Glutamatergic neuron (in vitro differentiated cells): ENCODE data around the gene TMC3. TPM values are rescaled to one million over a fixed set of nuclear protein-coding genes. Genes with fewer than 3 reads are reported as not detected.

Experiments used
- DNase-seq: peaks from one replicate; pipeline ENCODE4 v3.0.0; 2022
- H3K27ac Mint-ChIP-seq: one replicate; pipeline ENCODE4 v1.8.0; 2020; ENCODE audit warnings: mild to moderate bottlenecking, mixed read lengths, inconsistent platforms; ENCODE audit not compliant: unreplicated experiment
- H3K27me3 Mint-ChIP-seq: one replicate; pipeline ENCODE4 v1.8.0; 2020; ENCODE audit warnings: mild to moderate bottlenecking, moderate library complexity, mixed read lengths, inconsistent platforms; ENCODE audit not compliant: unreplicated experiment
- H3K36me3 Mint-ChIP-seq: one replicate; pipeline ENCODE4 v1.8.0; 2020; ENCODE audit warnings: mild to moderate bottlenecking, mixed read lengths, inconsistent platforms; ENCODE audit not compliant: unreplicated experiment
- H3K4me1 Mint-ChIP-seq: one replicate; pipeline ENCODE4 v1.8.0; 2020; ENCODE audit warnings: mild to moderate bottlenecking, low read depth, mixed read lengths, inconsistent platforms; ENCODE audit not compliant: unreplicated experiment
- H3K4me3 Mint-ChIP-seq: one replicate; pipeline ENCODE4 v1.8.0; 2020; ENCODE audit warnings: mild to moderate bottlenecking, mixed read lengths, inconsistent platforms; ENCODE audit not compliant: unreplicated experiment
- H3K9me3 Mint-ChIP-seq: one replicate; pipeline ENCODE4 v1.8.0; 2020; ENCODE audit warnings: mild to moderate bottlenecking, moderate library complexity, mixed read lengths, inconsistent platforms; ENCODE audit not compliant: unreplicated experiment
- total RNA-seq: library from RNA; stranded (reverse); fragmentation: NEBNext Ultra II Directional; extraction: Animal tissue kit (Norgen Biotek cat#: 25700); gene quantifications from one replicate; pipeline ENCODE4 v1.2.1, GENCODE V29; 2021; ENCODE audit not compliant: unreplicated experiment
- TF ChIP-seq, protein P1 (sequence below): fragments of 200-600 bp; sonication (generic); IDR thresholded peaks from one replicate; pipeline ENCODE4 v1.5.0; 2021; ENCODE audit not compliant: partially characterized antibody, unreplicated experiment

The TMC3 gene
- total RNA-seq, 1 donor from 2014 or later, result not detected

DNA sequence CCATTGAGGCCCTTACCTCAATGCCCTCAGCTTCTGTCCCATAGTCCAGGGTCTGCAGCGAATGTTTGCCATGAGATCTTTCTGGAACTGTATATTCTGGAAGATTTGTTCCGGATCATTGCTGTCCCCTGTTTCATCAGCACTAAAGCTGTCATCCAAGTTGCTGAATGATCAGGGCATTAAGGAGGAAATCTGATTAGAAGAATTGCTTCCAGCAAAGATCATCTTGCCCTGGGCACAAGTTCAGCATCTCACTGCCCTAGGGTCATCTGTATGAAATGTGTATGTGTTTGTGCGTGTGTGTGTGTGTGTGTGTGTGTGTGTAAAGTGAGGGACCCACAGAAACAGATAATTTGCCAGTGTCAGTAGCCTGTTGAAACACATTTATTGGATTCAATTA lies 1.4 kb downstream of the TMC3 start:
- DNase-seq, result no peak
- peaks cover 2% of the 10 kb centered on the region for H3K27me3 Mint-ChIP-seq
- peaks cover 14% of the 10 kb centered on the region for H3K4me1 Mint-ChIP-seq
- H3K27ac Mint-ChIP-seq, result no peak overlapping the region
- TF ChIP-seq, protein P1, sequence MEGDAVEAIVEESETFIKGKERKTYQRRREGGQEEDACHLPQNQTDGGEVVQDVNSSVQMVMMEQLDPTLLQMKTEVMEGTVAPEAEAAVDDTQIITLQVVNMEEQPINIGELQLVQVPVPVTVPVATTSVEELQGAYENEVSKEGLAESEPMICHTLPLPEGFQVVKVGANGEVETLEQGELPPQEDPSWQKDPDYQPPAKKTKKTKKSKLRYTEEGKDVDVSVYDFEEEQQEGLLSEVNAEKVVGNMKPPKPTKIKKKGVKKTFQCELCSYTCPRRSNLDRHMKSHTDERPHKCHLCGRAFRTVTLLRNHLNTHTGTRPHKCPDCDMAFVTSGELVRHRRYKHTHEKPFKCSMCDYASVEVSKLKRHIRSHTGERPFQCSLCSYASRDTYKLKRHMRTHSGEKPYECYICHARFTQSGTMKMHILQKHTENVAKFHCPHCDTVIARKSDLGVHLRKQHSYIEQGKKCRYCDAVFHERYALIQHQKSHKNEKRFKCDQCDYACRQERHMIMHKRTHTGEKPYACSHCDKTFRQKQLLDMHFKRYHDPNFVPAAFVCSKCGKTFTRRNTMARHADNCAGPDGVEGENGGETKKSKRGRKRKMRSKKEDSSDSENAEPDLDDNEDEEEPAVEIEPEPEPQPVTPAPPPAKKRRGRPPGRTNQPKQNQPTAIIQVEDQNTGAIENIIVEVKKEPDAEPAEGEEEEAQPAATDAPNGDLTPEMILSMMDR, result no peak
- no peaks in the 10 kb centered on the region for H3K9me3 Mint-ChIP-seq
- H3K36me3 Mint-ChIP-seq, result no peaks in the 10 kb centered on the region
- H3K4me3 Mint-ChIP-seq, result no peak overlapping the region

DNA sequence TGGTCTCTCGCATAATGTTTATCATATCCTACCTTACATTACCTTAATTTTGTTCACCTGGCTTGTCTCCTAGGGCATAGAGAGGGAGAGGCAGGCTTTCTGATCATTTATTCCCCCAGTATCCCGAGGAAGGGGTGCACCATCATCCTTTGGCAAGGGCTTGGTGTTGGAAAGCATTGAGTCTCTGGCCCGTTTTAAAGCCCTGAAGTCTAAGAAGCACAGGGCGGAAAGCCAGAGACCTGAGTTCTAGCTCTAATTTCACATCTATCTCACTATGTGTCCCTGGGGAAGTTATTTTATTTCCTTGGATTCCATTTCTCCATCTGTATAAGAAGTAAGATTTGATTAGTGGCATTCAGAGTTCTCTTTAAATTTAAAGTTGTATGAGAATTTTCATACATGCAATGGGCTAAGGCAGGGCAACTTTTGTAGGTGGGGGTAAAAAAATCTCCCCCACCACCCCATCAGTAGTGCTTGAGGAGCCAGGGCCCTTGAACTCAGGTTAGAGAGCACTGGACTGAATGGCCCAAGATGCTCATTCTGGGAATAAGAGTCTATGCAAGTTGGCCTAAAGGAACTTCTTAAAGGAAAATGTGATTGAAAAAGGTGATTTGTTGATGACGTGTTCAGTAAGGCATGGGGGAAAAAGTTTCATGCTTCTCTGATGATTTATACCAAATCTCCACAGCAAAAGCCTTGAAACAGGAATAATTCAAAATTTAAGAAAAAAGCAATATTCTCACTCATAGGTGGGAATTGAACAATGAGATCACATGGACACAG lies 10.1 kb downstream of the TMC3 start:
- no peak overlapping the region for H3K27ac Mint-ChIP-seq
- no peak for DNase-seq
- H3K27me3 Mint-ChIP-seq, result peaks cover 2% of the 10 kb centered on the region
- H3K4me3 Mint-ChIP-seq, result no peak overlapping the region
- H3K9me3 Mint-ChIP-seq, result peaks cover 1% of the 10 kb centered on the region
- TF ChIP-seq, protein P1, result no peak
- no peaks in the 10 kb centered on the region for H3K36me3 Mint-ChIP-seq
- no peaks in the 10 kb centered on the region for H3K4me1 Mint-ChIP-seq

DNA sequence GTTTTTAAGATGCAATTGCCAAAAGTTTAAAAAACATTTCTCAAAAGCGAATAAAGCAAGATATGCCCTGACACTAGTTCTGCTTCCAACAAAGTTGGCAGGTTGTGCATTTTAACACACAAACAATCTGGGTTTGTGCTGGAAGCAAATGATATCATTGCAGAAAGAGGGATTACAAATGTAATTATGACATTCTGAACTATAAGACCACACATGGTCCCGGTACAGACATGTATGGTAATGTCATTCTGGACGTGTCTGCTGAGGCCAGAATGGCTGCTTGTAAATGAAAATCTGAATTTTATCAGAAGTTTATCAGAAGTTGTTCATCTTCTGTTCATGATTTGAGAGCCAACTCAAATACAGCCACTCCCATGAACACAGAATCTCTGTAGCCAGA lies 10.7 kb downstream of the TMC3 start:
- no peak for DNase-seq
- Mint-ChIP-seq H3K27me3 (peaks cover 2% of the 10 kb centered on the region), H3K9me3 (peaks cover 1% of the 10 kb centered on the region), H3K27ac (no peak overlapping the region), H3K4me1 (no peaks in the 10 kb centered on the region), H3K4me3 (no peak overlapping the region), H3K36me3 (no peaks in the 10 kb centered on the region)
- TF ChIP-seq, protein P1, result no peak

DNA sequence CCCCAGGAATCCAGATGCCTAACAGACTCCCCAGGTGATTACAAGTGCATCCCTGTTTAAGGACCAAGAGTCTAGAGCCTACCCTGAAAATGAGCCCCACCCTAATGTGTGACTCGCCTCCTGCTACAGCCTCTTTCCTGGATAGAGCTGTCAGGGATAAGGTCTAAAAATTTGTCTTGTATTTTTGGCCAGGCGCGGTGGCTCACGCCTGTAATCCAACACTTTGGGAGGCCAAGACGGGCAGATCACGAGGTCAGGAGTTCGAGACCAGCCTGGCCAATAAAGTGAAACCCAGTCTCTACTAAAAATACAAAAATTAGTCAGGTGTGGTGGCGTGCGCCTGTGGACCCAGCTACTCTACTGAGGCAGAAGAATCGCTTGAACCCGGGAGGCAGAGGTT lies 11.2 kb downstream of the TMC3 start:
- DNase-seq, result no peak
- Mint-ChIP-seq H3K4me1 (no peaks in the 10 kb centered on the region), H3K27me3 (peaks cover 2% of the 10 kb centered on the region), H3K9me3 (peaks cover 1% of the 10 kb centered on the region), H3K4me3 (no peak overlapping the region), H3K27ac (no peak overlapping the region), H3K36me3 (no peaks in the 10 kb centered on the region)
- TF ChIP-seq, protein P1, result no peak

DNA sequence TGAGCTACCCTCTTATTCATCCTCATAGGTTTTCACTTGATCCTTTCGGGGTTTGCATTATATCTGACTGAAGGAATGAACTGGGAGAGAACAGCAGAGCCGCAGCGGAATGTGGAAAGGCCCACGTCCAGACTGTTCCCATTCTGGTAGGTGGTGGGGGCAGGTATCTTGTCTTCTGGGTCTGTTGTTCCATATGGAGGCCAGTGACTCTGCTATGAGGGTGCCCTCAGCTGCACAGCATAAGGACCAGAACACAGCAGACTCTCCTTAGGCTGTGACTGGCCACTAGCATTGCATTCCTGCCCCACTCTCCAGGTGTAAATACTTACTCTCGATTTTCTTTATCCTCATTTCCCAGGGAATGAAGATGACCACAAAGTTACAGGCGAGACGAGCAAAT lies 12.1 kb downstream of the TMC3 start:
- Mint-ChIP-seq H3K4me3 (no peak overlapping the region), H3K9me3 (peaks cover 1% of the 10 kb centered on the region), H3K27ac (no peak overlapping the region), H3K4me1 (no peaks in the 10 kb centered on the region), H3K36me3 (no peaks in the 10 kb centered on the region), H3K27me3 (peaks cover 2% of the 10 kb centered on the region)
- no peak for DNase-seq
- TF ChIP-seq, protein P1, result no peak
